ENCODE results near the gene THBS4. TPM values are rescaled to one million over a fixed set of nuclear protein-coding genes. Genes with fewer than 3 reads are reported as not detected.

Gene THBS4
- total and polyA plus RNA-seq, 12 donors = 41.1 to 180 (median 67.5) TPM

DNA sequence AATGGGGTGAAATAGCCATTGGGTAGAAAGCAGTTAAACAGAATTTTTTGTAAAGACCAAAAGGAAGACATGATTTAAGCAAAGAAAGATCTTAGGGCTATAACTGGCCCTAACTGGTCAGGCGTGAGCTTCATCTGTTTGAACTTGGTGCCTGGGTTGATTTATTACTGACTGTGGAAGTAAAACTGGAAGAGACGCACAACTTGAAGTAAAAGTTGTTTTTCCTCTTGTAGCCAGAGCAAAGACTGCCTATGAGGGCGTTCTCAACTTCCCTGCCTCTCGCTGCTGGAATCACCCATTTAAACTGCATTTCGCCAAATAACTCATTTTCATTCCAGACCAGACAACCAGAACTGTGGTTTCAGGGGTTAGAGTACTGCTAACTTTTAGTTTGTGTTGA is 1.5 kb downstream of the THBS4 start:
- TF ChIP-seq, protein P1, sequence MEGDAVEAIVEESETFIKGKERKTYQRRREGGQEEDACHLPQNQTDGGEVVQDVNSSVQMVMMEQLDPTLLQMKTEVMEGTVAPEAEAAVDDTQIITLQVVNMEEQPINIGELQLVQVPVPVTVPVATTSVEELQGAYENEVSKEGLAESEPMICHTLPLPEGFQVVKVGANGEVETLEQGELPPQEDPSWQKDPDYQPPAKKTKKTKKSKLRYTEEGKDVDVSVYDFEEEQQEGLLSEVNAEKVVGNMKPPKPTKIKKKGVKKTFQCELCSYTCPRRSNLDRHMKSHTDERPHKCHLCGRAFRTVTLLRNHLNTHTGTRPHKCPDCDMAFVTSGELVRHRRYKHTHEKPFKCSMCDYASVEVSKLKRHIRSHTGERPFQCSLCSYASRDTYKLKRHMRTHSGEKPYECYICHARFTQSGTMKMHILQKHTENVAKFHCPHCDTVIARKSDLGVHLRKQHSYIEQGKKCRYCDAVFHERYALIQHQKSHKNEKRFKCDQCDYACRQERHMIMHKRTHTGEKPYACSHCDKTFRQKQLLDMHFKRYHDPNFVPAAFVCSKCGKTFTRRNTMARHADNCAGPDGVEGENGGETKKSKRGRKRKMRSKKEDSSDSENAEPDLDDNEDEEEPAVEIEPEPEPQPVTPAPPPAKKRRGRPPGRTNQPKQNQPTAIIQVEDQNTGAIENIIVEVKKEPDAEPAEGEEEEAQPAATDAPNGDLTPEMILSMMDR (IDR thresholded peaks at IDR 0.05) = no peak
- Histone ChIP-seq H3K36me3 (peaks cover 0 to 13% (median 0%) of the 10 kb centered on the region in 9 donors), H3K9me3 (no peaks in the 10 kb centered on the region), H3K4me1 (peaks cover 0 to 7% (median 0%) of the 10 kb centered on the region in 9 donors), H3K27ac (peak overlapping the region in 6 of 10 donors; percentile 3 to 73 (median 50)), H3K27me3 (peaks cover 0 to 65% (median 39%) of the 10 kb centered on the region in 7 donors), H3K4me3 (peak overlapping the region in 9 of 10 donors; percentile 14 to 62 (median 52))
- ATAC-seq = no peak
- intact Hi-C loops (cut with DNase I) = no loop called here
- 84 to 90% methylated on average over 5 of the region's 5 CpGs for WGBS, 2 donors
- no peak for DNase-seq

GRCh38 chr5:80037366-80037765 is 2.2 kb downstream of the THBS4 start:
- Histone ChIP-seq H3K36me3 (peaks cover 0 to 19% (median 0%) of the 10 kb centered on the region in 9 donors), H3K4me1 (peaks cover 0 to 7% (median 0%) of the 10 kb centered on the region in 9 donors), H3K9me3 (no peaks in the 10 kb centered on the region), H3K4me3 (peak overlapping the region in 8 of 10 donors; percentile 14 to 62 (median 53)), H3K27me3 (peaks cover 0 to 64% (median 39%) of the 10 kb centered on the region in 7 donors), H3K27ac (peak overlapping the region in 2 of 10 donors; percentile 46 to 73)
- TF ChIP-seq, protein P1 (IDR thresholded peaks at IDR 0.05) = no peak
- intact Hi-C loops (cut with DNase I) = no loop called here
- no peak for DNase-seq
- 78 to 80% methylated on average over 5 of the region's 5 CpGs for WGBS, 2 donors
- no peak for ATAC-seq

GRCh38 chr5:80039650-80040049 is 4.5 kb downstream of the THBS4 start:
- TF ChIP-seq, protein P1 (IDR thresholded peaks at IDR 0.05) = no peak
- peaks cover 0 to 41% (median 24%) of the 10 kb centered on the region in 7 donors for H3K27me3 ChIP-seq
- 64 to 70% methylated on average over 2 of the region's 2 CpGs for WGBS, 2 donors
- ATAC-seq (no peak), DNase-seq (no peak)
- intact Hi-C loops (cut with DNase I) = no loop called here
- no peaks in the 10 kb centered on the region for H3K9me3 ChIP-seq
- H3K36me3 ChIP-seq = peaks cover 0 to 32% (median 0%) of the 10 kb centered on the region in 9 donors
- H3K27ac ChIP-seq = no peak overlapping the region
- H3K4me1 ChIP-seq = peaks cover 0 to 7% (median 0%) of the 10 kb centered on the region in 9 donors
- H3K4me3 ChIP-seq = peak overlapping the region in 2 of 10 donors; percentile 58 to 62

DNA sequence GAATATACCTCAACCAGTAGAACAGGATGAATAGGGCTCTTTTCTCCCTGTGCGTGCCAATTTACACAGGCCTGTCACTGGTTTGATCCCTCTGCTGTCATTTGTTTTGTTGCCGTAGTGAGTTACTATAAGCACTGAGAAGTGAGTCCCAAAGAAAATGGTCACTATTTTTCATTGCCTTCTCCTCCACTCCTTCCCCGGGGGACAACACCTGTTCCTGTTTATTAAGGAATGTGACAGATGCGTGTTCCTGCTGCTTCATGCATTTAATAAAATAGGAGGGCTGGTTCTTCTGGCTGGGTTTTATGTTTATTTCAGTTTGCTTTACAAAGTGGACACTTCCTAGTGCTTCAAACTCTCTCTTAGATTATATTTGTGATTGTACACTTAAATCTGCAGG is 6.4 kb downstream of the THBS4 start:
- no peak for ATAC-seq
- intact Hi-C loops (cut with DNase I) = no loop called here
- TF ChIP-seq, protein P1 (IDR thresholded peaks at IDR 0.05) = no peak
- WGBS, 2 donors = 76 to 83% methylated on average over 4 of the region's 4 CpGs
- Histone ChIP-seq H3K36me3 (peaks cover 0 to 32% (median 0%) of the 10 kb centered on the region in 9 donors), H3K4me1 (no peaks in the 10 kb centered on the region), H3K9me3 (no peaks in the 10 kb centered on the region), H3K27me3 (peaks cover 0 to 22% (median 6%) of the 10 kb centered on the region in 7 donors), H3K27ac (no peak overlapping the region), H3K4me3 (no peak overlapping the region)
- DNase-seq = no peak
